ENCODE data around the gene CCL20. TPM values are rescaled to one million over a fixed set of nuclear protein-coding genes. Genes with fewer than 3 reads are reported as not detected.
A peak's percentile ranks its signal among the peaks of the same experiment; 100 is the strongest.

The CCL20 gene
- total and polyA plus RNA-seq, 4 experiments from 2014 or later, result 1.5 to 3.2 (median 2.1) TPM

DNA sequence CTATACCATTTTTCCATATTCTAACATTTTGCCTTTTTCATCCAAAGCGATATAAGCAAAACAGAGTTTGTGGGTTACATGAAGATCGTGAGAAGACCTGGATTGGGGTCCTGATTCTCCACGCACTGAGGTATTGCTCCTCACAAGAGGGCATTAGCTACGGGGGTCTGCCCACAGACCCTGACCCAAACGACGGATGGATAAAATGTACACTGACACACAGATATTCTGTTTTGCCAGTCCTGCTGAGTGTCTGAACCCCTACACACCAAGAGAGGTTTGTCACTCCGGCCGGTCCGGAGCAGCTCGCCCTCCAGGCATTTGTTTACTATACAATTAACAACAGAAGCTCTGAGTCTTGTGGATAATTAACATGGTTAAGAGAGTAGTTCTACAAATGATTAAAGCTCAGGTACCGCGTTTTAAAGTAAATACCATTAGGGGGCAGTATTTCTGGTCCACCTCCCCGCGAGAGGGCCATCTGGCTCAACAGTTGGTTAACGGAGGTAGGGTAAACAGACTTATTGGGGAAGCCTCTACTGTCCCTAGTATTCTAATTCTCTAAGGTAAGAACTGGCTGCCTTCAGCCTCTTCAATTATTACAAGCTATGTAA lies 39.5 kb upstream of the CCL20 start:
- H3K36me3 Mint-ChIP-seq, result no peaks in the 10 kb centered on the region
- no peak overlapping the region for H3K4me3 Mint-ChIP-seq
- H3K27me3 Mint-ChIP-seq, result peaks cover 0 to 1% of the 10 kb centered on the region in 2 donors
- Histone ChIP-seq H3K27ac (ENCODE audit: low read depth, low read length) (no peak overlapping the region), H3K9me3 (ENCODE audit: control insufficient read depth in 1 of 2, low read length in 2 of 2) (no peaks in the 10 kb centered on the region), H3K4me3 (ENCODE audit: low read length in 2 of 2) (no peak overlapping the region), H3K36me3 (ENCODE audit: insufficient read depth, low read length) (no peaks in the 10 kb centered on the region), H3K4me1 (ENCODE audit: insufficient read depth, low read length) (no peaks in the 10 kb centered on the region), H3K27me3 (ENCODE audit: insufficient read depth, low read length) (no peaks in the 10 kb centered on the region)
- peak in 2 of 5 donors; percentile 8 to 22 for DNase-seq
- peaks cover 0 to 2% (median 0%) of the 10 kb centered on the region in 8 donors for H3K9me3 Mint-ChIP-seq
- POLR2A ChIA-PET (ENCODE audit: partially characterized antibody), result no interaction called here
- H3K4me1 Mint-ChIP-seq, result peaks cover 3 to 19% (median 11%) of the 10 kb centered on the region in 4 donors
- intact Hi-C loops (cut with micrococcal nuclease), result loop anchor here (1.0 kb wide), 1 partner anchor 88 kb away; no protein-coding TSS in a partner anchor
- peak overlapping the region in 6 of 7 donors; percentile 12 to 65 (median 38) for H3K27ac Mint-ChIP-seq
- CTCF ChIA-PET (ENCODE audit: partially characterized antibody), result interaction anchor here (0.6 to 3.6 kb wide), 13 partner anchors 8 to 116 kb away, joined by 3 to 21 read pairs (median 5); partner anchors contain the start of gene CCL20

GRCh38 chr2:227774895-227775842 lies 38.5 kb upstream of the CCL20 start:
- no peaks in the 10 kb centered on the region for H3K4me1 ChIP-seq (ENCODE audit: insufficient read depth, low read length)
- no peak for DNase-seq
- Mint-ChIP-seq H3K36me3 (no peaks in the 10 kb centered on the region), H3K4me1 (peaks cover 3 to 19% (median 11%) of the 10 kb centered on the region in 4 donors), H3K4me3 (no peak overlapping the region), H3K27ac (peak overlapping the region in 6 of 7 donors; percentile 12 to 65 (median 44)), H3K9me3 (peaks cover 0 to 2% (median 0%) of the 10 kb centered on the region in 8 donors), H3K27me3 (peaks cover 0 to 1% of the 10 kb centered on the region in 2 donors)
- H3K27ac ChIP-seq (ENCODE audit: low read depth, low read length), result no peak overlapping the region
- POLR2A ChIA-PET (ENCODE audit: partially characterized antibody), result no interaction called here
- H3K27me3 ChIP-seq (ENCODE audit: insufficient read depth, low read length), result no peaks in the 10 kb centered on the region
- intact Hi-C loops (cut with micrococcal nuclease), result loop anchor here (1.0 kb wide), 1 partner anchor 87 kb away; no protein-coding TSS in a partner anchor
- no peaks in the 10 kb centered on the region for H3K36me3 ChIP-seq (ENCODE audit: insufficient read depth, low read length)
- H3K4me3 ChIP-seq (ENCODE audit: low read length in 2 of 2), result no peak overlapping the region
- H3K9me3 ChIP-seq (ENCODE audit: control insufficient read depth in 1 of 2, low read length in 2 of 2), result no peaks in the 10 kb centered on the region
- CTCF ChIA-PET (ENCODE audit: partially characterized antibody), result interaction anchor here (1.1 to 3.6 kb wide), 9 partner anchors 9 to 115 kb away, joined by 3 to 21 read pairs (median 6); partner anchors contain the start of gene CCL20

GRCh38 chr2:227780981-227781615 lies 32.5 kb upstream of the CCL20 start:
- POLR2A ChIA-PET (ENCODE audit: partially characterized antibody), result no interaction called here
- Histone ChIP-seq H3K36me3 (ENCODE audit: insufficient read depth, low read length) (no peaks in the 10 kb centered on the region), H3K27ac (ENCODE audit: low read depth, low read length) (no peak overlapping the region), H3K27me3 (ENCODE audit: insufficient read depth, low read length) (no peaks in the 10 kb centered on the region), H3K9me3 (ENCODE audit: control insufficient read depth in 1 of 2, low read length in 2 of 2) (no peaks in the 10 kb centered on the region), H3K4me3 (ENCODE audit: low read length in 2 of 2) (no peak overlapping the region), H3K4me1 (ENCODE audit: insufficient read depth, low read length) (peaks cover 17% of the 10 kb centered on the region)
- Mint-ChIP-seq H3K4me3 (peak overlapping the region in 3 of 8 donors; percentile 32 to 57 (median 36)), H3K27ac (peak overlapping the region in 1 of 7 donors; percentile 70), H3K9me3 (peaks cover 0 to 2% (median 0%) of the 10 kb centered on the region in 8 donors), H3K4me1 (peaks cover 8 to 28% (median 17%) of the 10 kb centered on the region in 4 donors), H3K36me3 (no peaks in the 10 kb centered on the region), H3K27me3 (no peaks in the 10 kb centered on the region)
- DNase-seq, result peak in 1 of 5 donors; percentile 6
- CTCF ChIA-PET (ENCODE audit: partially characterized antibody), result interaction anchor here (0.7 to 6.7 kb wide), 4 partner anchors 11 to 123 kb away, joined by 3 to 37 read pairs (median 5); no protein-coding TSS in a partner anchor
- intact Hi-C loops (cut with micrococcal nuclease), result no loop called here

DNA sequence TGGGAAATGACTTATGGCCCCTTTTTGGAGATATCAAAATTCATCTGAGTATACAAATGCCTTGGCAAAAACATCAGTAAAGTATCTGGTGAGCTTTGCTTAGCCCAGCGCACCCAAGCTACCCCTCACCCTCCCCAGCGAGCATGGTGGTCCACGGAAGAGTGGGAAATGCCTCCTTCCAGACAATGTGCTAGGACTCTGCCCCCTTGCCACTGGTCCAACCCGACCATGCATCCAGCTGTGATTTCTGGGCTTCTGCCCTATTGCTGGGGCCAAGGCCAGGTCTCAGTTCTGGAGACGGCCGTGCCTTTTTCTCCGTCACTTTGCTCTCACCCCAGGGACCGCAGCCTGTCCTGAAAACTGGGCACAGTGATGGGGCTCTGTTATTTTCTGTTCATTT lies 31.8 kb upstream of the CCL20 start:
- ChIA-PET CTCF (ENCODE audit: partially characterized antibody) (interaction anchor here (1.6 to 6.7 kb wide), 3 partner anchors 8 to 15 kb away, joined by 5 to 37 read pairs (median 7); no protein-coding TSS in a partner anchor), POLR2A (ENCODE audit: partially characterized antibody) (no interaction called here)
- Mint-ChIP-seq H3K27me3 (peaks cover 0 to 3% of the 10 kb centered on the region in 2 donors), H3K4me3 (peak overlapping the region in 1 of 8 donors; percentile 5), H3K9me3 (peaks cover 0 to 2% (median 0%) of the 10 kb centered on the region in 8 donors), H3K36me3 (no peaks in the 10 kb centered on the region), H3K27ac (peak overlapping the region in 3 of 7 donors; percentile 17 to 60 (median 44)), H3K4me1 (peaks cover 8 to 28% (median 17%) of the 10 kb centered on the region in 4 donors)
- no peak overlapping the region for H3K4me3 ChIP-seq (ENCODE audit: low read length in 2 of 2)
- H3K27me3 ChIP-seq (ENCODE audit: insufficient read depth, low read length), result no peaks in the 10 kb centered on the region
- H3K9me3 ChIP-seq (ENCODE audit: control insufficient read depth in 1 of 2, low read length in 2 of 2), result no peaks in the 10 kb centered on the region
- H3K36me3 ChIP-seq (ENCODE audit: insufficient read depth, low read length), result no peaks in the 10 kb centered on the region
- no peak overlapping the region for H3K27ac ChIP-seq (ENCODE audit: low read depth, low read length)
- H3K4me1 ChIP-seq (ENCODE audit: insufficient read depth, low read length), result peaks cover 17% of the 10 kb centered on the region
- DNase-seq, result no peak
- intact Hi-C loops (cut with micrococcal nuclease), result no loop called here

- peak overlapping the region; percentile 72 to 94 (median 89) for H3K4me3 Mint-ChIP-seq
- POLR2A ChIA-PET (ENCODE audit: partially characterized antibody), result interaction anchor here (0.9 to 2.0 kb wide), 4 partner anchors 11 to 31 kb away, joined by 3 to 13 read pairs (median 4); partner anchors contain the start of gene CCL20
- intact Hi-C loops (cut with micrococcal nuclease), result loop anchor here (1.0 kb wide), 1 partner anchor 35 kb away; no protein-coding TSS in a partner anchor
Observed at GRCh38 chr2:227782804-227783203, 30.8 kb upstream of the CCL20 start.

DNA sequence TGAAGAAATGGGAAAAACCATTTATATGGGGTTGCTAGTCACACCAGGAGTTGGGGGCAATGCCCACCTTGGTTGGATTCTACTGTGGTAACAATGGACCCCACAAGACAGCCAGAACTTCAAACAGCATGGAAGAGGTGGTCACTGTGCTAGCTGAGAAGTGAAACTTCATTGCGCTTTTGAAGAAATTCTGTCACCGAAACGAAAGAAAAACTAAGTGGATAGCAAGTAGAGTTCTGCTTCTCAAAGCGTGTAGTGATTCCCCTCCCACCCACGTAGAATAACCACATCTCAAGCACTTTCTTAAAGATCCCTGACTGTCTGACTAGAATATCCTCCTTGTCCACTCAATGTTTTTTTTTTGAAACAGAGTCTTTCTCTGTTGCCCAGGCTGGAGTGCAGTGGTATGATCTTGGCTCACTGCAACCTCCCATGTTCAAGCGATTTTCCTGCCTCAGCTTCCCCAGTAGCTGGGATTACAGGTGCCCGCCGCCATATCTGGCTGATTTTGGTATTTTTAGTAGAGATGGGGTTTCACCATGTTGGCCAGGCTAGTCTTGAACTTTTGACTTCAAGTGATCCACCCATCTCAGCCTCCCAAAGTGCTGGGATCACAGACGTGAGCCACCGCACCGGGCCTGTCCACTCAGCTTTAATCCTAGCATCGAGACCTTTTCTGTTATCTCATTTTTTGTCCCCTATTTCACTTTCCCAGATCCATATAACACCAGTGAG lies 30.1 kb upstream of the CCL20 start:
- ChIA-PET CTCF (ENCODE audit: partially characterized antibody) (interaction anchor here (0.8 to 6.7 kb wide), 7 partner anchors 10 to 79 kb away, joined by 3 to 37 read pairs (median 4); partner anchors contain the start of gene CCL20), POLR2A (ENCODE audit: partially characterized antibody) (interaction anchor here (0.9 to 2.0 kb wide), 4 partner anchors 10 to 30 kb away, joined by 3 to 13 read pairs (median 4); partner anchors contain the start of gene CCL20)
- no peaks in the 10 kb centered on the region for H3K27me3 ChIP-seq (ENCODE audit: insufficient read depth, low read length)
- Mint-ChIP-seq H3K9me3 (no peaks in the 10 kb centered on the region), H3K27me3 (peaks cover 0 to 3% of the 10 kb centered on the region in 2 donors), H3K4me3 (peak overlapping the region; percentile 79 to 94 (median 89)), H3K4me1 (peaks cover 8 to 26% (median 18%) of the 10 kb centered on the region in 4 donors), H3K27ac (peak overlapping the region; percentile 86 to 95 (median 95)), H3K36me3 (no peaks in the 10 kb centered on the region)
- intact Hi-C loops (cut with micrococcal nuclease), result loop anchor here (1.0 kb wide), 1 partner anchor 35 kb away; no protein-coding TSS in a partner anchor
- peak overlapping the region; percentile 8 to 24 for H3K4me3 ChIP-seq (ENCODE audit: low read length in 2 of 2)
- DNase-seq, result peak in 4 of 5 donors; percentile 34 to 57 (median 47)
- no peaks in the 10 kb centered on the region for H3K9me3 ChIP-seq (ENCODE audit: control insufficient read depth in 1 of 2, low read length in 2 of 2)
- peak overlapping the region; percentile 59 for H3K27ac ChIP-seq (ENCODE audit: low read depth, low read length)
- no peaks in the 10 kb centered on the region for H3K36me3 ChIP-seq (ENCODE audit: insufficient read depth, low read length)
- peaks cover 17% of the 10 kb centered on the region for H3K4me1 ChIP-seq (ENCODE audit: insufficient read depth, low read length)

More at GRCh38 chr2:227782804-227783203, 30.8 kb upstream of the CCL20 start:
- H3K27ac ChIP-seq (ENCODE audit: low read depth, low read length), result peak overlapping the region; percentile 59
- H3K9me3 Mint-ChIP-seq, result no peaks in the 10 kb centered on the region
- CTCF ChIA-PET (ENCODE audit: partially characterized antibody), result interaction anchor here (0.8 to 6.7 kb wide), 6 partner anchors 9 to 80 kb away, joined by 3 to 37 read pairs (median 6); partner anchors contain the start of gene CCL20
- H3K4me1 ChIP-seq (ENCODE audit: insufficient read depth, low read length), result peaks cover 17% of the 10 kb centered on the region
- peaks cover 8 to 28% (median 17%) of the 10 kb centered on the region in 4 donors for H3K4me1 Mint-ChIP-seq
- peaks cover 0 to 3% of the 10 kb centered on the region in 2 donors for H3K27me3 Mint-ChIP-seq
- no peaks in the 10 kb centered on the region for H3K36me3 Mint-ChIP-seq
- DNase-seq, result no peak
- peak overlapping the region; percentile 86 to 95 (median 95) for H3K27ac Mint-ChIP-seq
- H3K27me3 ChIP-seq (ENCODE audit: insufficient read depth, low read length), result no peaks in the 10 kb centered on the region
- H3K4me3 ChIP-seq (ENCODE audit: low read length in 2 of 2), result peak overlapping the region; percentile 8 to 24
- H3K9me3 ChIP-seq (ENCODE audit: control insufficient read depth in 1 of 2, low read length in 2 of 2), result no peaks in the 10 kb centered on the region
- H3K36me3 ChIP-seq (ENCODE audit: insufficient read depth, low read length), result no peaks in the 10 kb centered on the region

Data from CD4-positive, alpha-beta memory T cell (primary cell).